AG09319 (cell line): ENCODE results near the gene DDX49.

Experiments
- DNase-seq: peaks from one replicate; pipeline ENCODE4 v3.0.0-alpha.2; 2010; ENCODE audit warnings: low read depth; ENCODE audit errors: extremely low read depth
- CTCF ChIP-seq: IDR thresholded peaks from 2 replicates; pipeline ENCODE4 v1.5.1; 2011; ENCODE audit warnings: low read depth, mild to moderate bottlenecking, inconsistent platforms, low read length, moderate library complexity

The DDX49 gene, protein sequence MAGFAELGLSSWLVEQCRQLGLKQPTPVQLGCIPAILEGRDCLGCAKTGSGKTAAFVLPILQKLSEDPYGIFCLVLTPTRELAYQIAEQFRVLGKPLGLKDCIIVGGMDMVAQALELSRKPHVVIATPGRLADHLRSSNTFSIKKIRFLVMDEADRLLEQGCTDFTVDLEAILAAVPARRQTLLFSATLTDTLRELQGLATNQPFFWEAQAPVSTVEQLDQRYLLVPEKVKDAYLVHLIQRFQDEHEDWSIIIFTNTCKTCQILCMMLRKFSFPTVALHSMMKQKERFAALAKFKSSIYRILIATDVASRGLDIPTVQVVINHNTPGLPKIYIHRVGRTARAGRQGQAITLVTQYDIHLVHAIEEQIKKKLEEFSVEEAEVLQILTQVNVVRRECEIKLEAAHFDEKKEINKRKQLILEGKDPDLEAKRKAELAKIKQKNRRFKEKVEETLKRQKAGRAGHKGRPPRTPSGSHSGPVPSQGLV

GRCh38 chr19:18919086-18919899 is at the start of gene DDX49, which contains the start of gene COPE:
TSS of gene DDX49 (plus strand) at chr19:18919715. CDS start at chr19:18919742, 27 bp downstream.
TSS of gene COPE (minus strand) at chr19:18919387. CDS start at chr19:18919348, 39 bp downstream.
- DNase-seq: peak; percentile 99
- no peak for TF ChIP-seq CTCF

DNA sequence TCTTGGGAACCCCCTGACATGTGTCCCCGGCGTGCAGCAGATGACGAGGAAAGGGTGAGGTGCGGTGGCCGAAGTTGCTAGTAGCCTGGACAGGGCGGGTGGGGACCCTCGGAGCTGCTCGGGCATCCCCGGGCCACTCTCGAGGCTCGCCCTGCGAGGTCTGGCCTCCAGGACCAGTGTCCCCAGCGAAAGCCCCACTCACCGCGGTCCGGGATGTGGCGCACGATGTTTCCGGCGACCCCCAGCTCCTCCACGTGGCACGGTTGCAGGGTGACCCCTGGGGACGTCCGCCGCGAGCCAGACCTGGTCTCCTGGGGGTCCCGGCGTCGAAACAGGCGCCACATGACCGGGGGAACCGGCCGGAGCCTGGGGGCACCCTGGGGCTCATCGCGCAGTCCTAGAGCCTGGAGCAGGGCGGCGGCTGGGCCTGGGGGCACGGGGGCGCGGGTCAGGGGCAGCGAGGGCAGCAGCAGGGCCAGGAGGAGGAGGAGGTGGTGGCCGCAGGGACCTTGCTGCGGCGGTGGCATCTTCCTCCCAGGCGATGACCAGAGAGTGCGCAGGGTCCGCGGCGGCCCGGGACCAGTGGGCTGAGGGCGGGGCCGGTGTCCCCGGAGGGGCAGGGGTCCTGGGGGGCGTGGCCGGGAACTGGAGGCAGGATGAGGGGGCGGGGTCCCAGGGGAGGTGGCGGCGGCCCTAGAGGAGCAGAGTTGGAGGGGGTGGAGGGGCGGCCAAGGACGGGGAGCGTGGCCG is 49.6 kb upstream of the DDX49 start:
- DNase-seq: no peak
- TF ChIP-seq CTCF: no peak

DNA sequence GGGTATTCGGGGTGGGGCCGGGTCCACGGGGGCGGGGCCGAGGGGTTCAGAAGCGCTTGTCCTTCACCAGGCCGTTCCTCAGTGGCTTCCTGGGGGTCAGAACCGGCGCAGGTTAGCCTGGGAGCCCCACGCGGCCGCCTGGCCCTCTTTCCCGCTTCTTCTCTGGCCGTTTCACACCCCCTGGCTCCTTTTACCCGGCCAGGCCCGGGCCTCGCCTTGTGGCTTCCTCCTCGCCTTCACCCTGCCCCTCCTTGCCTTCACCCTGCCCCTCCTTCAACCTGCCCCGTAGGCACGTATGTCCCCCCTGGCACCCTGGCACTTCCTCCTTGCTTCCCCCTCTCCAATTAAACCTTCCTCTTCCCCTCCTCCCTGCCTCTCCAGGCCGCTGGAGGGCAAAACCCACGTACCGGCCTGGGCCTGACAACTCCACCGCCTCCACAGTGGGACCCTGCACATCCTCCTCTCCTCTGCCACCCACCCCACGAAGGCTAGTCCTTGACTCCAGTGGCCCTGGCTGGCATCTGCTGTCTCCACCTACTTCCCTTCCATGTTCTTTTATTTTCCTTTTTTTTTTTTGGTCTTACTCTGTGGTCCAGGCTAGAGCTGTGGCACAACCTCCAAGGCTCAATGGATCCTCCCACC is 48.9 kb upstream of the DDX49 start:
- DNase-seq: no peak
- TF ChIP-seq CTCF: no peak

DNA sequence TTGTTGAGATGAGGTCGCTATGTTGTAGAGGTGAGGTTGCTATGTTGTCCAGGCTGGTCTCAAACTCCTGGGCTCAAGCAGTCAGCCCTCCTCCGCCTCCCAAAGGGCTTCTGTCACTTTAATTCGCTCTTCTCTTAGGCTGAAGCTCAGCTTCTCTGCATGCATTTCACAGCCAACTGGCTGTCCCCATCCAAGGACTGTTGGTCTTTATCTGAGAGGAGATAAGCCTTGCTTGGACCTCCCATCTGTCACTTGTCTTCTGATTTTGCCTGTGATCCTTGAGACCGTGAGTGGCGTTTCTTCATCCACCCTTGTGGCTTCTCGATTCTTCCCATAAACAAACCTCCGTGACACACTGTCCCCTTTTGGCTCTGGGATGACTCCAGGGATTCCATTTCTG is 48.0 kb upstream of the DDX49 start:
- DNase-seq: no peak
- TF ChIP-seq CTCF: no peak

DNA sequence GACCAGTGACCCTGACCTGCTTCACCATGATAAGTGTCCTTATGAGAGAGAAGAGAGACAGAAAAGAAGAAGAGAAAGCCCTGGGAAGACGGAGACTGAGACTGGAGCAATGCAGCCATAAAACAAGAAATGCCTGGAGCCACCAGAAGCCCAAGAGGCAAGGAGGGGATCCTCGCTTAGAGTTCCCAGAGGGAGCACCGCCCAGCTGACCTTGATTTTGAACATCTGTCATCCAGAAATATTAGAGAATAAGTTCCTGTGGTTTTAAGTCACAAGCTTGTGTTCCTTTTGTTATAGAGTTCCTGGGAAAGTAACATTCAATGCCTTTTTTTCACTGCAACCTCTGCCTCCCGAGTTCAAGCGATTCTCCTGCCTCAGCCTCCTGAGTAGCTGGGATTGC is 43.8 kb upstream of the DDX49 start:
- no peak for DNase-seq
- no peak for TF ChIP-seq CTCF

- TF ChIP-seq CTCF: no peak
Observed at GRCh38 chr19:18876865-18877264, 42.6 kb upstream of the DDX49 start.

More at GRCh38 chr19:18876865-18877264, 42.6 kb upstream of the DDX49 start:
- no peak for DNase-seq
